ENCODE measurements around the gene ATG7.
"Not testable (repeated sequence)": the region's sequence is repeated elsewhere in the genome, so short reads cannot be mapped to it uniquely, and the experiment has no call there.

ATG7 gene

GRCh38 chr3:11465744-11466616 lies 193.8 kb downstream of the ATG7 start:
- no peak for DNase-seq (ENCODE audit: low read depth in 2 of 2)

DNA sequence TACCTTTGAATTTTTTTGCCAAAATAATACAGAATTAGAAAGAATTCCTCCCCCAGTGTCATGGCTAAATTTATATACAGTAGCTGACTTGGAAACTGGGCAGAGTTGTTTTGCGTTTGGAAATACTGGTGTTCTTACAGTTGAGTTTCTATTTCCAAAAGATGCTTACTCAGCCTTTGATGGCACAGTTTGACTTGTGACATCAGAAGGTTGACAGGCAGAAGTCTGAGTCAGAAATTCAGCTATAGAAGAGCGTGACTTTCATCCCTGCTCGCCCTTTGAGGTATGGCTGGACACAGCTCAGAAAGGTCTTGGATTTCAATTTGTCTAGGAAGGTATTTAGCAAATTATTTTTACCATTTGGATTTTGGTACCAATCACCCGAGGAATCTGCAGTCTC lies 195.7 kb downstream of the ATG7 start:
- DNase-seq (ENCODE audit: low read depth in 2 of 2), result no peak

DNA sequence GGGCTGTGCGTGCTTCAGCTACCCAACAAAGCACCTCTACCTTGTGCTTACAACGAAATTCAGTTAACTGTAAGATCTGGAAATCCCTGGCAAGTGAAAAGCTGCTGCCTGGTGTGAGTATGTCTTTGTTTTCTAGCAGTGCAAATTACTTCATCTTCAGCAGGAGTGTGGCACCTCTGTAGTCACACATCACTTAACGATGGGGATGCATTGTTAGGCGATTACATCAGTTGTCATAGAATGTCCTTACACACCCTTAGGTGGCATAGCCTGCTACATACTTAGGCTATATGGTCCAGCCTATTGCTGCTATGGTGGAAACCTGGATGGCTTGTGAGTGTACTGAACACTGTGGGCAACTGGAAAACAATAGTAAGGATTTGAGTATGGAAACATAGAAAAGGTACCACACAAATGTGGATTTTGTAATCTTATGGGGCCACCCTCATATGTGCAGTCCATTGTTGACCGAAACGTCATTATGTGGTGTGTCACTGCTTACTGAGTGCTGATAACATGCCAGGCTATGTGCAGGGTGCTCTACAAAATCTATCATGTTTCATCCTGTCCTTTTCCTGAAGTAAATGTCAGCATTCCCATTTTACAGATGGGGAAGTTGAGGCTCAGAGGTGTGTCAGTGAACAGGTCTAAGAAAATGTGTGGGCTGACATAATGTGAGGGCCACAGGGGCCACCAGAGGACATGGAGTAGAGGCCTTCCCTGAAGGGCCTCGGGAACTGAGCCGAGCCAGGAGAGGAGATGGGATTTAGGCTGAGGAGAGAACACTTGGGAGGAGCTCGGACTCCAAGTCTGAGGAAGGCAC lies 198.0 kb downstream of the ATG7 start:
- DNase-seq (ENCODE audit: low read depth in 2 of 2), result no peak

- no peak for DNase-seq (ENCODE audit: low read depth in 2 of 2)
Measured at GRCh38 chr3:11475324-11475723, 203.1 kb downstream of the ATG7 start.

GRCh38 chr3:11476735-11477144 lies 204.5 kb downstream of the ATG7 start:
- no peak for DNase-seq (ENCODE audit: low read depth in 2 of 2)

DNA sequence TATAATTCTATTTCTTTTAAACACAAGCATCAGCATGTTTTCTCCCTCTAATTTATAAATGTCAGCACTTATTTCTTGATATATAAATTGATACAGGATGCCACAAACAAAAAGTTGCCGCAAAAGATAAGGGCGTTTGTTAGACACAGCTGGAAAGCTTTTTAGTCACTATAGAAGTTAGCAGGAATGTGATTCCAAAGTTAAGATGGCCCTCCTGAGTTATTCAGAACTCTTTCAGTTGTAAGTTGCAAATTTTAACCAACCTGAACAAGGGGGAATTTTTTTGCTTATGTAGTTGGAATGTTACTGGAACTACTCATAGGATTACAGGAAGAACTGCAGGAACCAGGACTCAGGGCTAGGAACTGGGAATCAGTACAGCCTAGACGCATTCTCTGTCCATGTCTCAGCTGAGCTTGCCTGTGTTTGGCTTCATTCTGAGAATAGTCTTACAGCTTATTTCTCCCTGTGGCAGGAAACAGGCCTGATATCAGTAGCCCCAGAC lies 205.3 kb downstream of the ATG7 start:
- DNase-seq (ENCODE audit: low read depth in 2 of 2), result no peak

DNA sequence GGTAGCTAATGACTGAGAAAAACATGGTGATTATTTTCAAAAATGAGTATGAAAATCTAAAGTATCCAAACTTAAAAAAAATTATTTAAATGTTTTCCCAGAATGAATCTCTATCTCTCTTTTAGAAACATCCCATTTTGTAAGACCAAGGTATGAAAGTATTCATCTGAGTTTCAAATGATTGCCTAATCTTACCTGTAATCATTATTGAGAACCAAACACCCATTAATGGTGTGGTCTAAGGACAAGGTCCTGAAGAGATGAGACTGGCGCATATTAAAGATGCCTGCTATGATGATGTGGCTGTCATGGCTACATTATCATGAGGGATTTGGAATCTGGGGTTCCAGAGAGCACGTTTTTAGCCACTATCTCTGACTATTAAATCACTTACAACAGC lies 206.0 kb downstream of the ATG7 start:
- DNase-seq (ENCODE audit: low read depth in 2 of 2), result no peak

DNA sequence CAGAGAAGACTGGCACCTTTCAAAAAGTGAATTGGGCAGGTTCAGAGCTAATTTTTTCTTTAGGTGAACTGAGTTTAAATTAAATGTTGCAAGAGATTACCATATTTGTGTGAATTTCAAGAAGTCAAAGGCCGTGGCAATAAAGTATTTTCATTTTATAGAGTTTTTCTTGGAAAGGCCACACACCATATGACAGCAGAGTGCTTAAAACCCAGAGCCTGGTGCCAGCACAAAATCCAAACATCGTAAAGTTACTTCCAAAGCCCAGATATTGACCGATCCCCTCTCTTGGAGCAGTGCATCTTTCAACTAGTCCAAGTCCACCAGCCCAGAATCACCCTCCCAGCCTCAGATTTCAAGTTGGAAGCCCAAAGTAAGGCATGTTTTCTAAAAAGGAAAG lies 207.0 kb downstream of the ATG7 start:
- DNase-seq (ENCODE audit: low read depth in 2 of 2), result no peak

GRCh38 chr3:11480663-11481298 lies 208.6 kb downstream of the ATG7 start:
- no peak for DNase-seq (ENCODE audit: low read depth in 2 of 2)

DNA sequence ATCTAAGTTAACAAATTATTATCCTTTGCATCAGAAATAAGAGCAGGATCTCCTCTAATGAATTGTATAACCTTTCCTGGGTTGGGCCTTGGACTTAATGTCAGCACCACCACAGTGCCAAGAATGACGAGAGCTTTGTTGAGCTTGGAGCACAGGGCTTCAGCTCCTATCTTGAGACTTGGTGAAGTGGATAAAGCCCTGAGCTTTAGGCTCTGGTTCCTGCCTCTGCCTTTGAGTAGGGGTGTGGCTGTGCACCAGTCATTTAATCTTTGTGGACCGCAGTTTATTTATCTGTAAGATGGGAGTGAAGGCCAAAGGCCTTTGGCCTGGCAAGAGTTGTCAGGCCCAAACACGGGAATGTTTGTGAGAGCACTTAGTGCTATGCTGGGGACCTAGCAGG lies 209.4 kb downstream of the ATG7 start:
- DNase-seq (ENCODE audit: low read depth in 2 of 2), result no peak

DNA sequence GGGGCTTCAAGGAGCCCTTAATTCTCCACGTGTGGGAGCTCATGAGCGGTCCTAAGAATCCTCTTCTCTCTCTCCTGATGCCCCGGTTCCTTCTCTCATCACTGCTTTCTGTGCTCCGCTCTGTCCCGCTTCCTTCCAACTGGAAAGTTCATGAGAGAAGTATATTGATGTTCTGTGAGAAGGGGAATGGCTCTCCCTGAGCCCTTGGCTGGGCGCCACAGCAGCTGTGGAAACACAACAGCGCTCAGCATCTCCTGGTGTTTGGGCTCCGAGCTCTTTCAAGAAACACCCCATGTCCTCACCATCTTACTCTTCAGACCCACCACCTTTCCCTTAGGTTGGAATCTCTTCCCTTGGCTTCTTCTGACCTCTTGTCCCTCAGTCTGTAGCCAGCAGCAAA lies 209.8 kb downstream of the ATG7 start:
- DNase-seq (ENCODE audit: low read depth in 2 of 2), result no peak

DNA sequence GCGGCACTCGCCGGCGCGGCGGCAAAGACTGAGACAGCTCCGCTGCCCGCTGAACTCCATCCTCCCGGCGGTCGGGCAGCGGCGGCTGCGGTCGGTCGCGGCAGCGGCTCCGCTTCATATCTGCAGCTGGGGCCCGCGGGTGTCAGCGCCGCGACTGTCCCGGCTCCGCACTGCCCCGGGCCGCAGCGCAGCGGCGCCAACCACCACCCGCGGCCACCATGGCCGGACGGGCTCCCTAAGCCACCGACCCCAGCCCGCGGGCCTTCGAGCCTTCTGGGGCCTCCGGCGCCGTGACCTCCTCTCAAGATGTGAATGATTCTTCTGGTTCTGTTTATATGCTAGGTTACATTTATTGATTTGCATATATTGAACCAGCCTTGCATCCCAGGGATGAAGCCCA lies 216.2 kb downstream of the ATG7 start:
- not testable (repeated sequence) for DNase-seq (ENCODE audit: low read depth in 2 of 2)

GRCh38 chr3:11494131-11494916 lies 222.1 kb downstream of the ATG7 start:
- no peak for DNase-seq (ENCODE audit: low read depth in 2 of 2)

DNA sequence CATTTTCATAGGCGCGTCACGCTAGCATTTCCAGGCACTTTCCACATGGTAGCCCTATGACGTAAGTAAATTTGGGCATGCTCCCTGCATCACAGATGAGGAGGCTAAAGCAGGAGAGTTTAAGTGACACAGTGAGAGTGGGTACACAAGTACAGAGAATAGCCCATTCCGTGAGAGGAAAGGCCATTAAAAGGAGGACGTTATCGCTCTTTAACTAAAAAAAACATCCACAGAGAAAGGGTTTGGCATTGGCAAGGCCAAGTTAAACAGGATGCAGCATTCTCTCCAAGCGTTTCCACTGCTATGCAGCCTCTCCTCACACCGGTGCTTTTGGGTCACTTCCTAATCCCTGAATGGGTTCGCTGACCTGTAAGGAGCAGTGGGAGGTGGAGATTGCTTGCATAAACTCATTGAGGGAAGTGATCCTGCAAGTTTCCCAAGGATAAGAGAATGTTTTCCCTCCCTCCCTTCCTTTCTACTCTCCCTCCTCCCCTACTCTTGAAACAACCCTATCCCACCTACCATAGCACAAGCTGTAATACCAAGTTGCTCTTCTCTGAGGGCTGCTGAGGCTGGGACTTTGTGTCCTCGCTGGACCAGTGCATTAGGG lies 223.9 kb downstream of the ATG7 start:
- no peak for DNase-seq (ENCODE audit: low read depth in 2 of 2)

DNA sequence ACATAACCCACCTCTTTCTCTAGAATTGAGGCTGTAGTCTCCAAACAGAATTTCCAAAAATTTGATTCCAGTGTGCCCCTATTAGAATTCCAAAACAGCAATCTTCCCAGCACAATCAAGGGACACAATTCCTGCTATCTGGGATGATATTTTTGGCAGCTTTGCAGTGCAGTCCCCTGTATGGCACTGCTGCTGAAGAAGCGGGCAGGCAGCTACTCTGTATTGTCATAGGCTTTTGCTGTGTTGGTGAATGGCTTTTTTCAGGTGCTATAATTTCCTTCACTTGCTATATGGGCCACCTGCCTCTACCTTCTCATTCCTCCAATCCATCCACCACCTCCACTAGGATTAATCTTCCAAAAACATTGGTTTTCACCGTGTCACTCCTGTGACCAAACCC lies 226.0 kb downstream of the ATG7 start:
- DNase-seq (ENCODE audit: low read depth in 2 of 2), result no peak

- no peak for DNase-seq (ENCODE audit: low read depth in 2 of 2)
Measured at GRCh38 chr3:11498646-11499045, 226.4 kb downstream of the ATG7 start.

- no peak for DNase-seq (ENCODE audit: low read depth in 2 of 2)
Measured at GRCh38 chr3:11499144-11499543, 226.9 kb downstream of the ATG7 start.

GRCh38 chr3:11502413-11502812 lies 230.2 kb downstream of the ATG7 start:
- DNase-seq (ENCODE audit: low read depth in 2 of 2), result not testable (repeated sequence)

GRCh38 chr3:11507719-11508118 lies 235.5 kb downstream of the ATG7 start:
- no peak for DNase-seq (ENCODE audit: low read depth in 2 of 2)

DNA sequence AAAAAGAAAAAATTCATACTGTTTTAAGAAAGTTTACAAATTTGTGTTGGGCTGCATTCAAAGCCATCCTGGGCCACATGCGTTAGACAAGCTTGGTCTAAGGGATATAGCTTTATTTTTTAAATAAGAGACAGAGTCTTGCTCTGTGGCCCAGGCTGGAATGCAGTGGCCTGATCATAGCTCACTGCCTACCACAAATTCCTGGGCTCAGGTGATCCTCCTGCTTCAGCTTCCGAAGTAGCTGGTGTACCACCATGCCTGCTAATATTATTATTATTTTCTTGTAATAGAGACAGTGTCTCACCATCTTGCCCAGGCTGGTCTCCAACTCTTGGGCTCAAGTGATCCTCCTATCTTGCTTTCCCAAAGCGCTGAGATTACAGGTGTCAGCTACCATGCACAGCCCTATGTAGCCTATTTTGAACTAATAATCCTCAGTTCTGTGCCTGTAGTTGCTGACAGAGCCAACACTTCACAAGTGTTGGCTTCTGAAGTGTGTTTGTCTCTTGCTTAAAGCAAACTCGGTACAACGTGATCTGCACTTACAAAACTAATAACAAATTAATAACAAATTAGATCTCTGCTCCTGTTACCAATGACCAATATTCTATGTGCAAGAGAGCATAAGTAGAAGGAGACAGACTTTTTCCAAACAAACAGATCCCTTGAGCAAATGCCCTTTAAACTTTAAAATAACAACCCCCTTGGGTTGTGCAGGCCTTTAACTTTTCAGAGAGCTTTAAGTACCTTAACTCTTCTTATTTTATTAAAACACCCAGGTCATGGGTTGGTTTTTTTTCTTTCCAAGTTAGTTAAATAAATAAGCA lies 236.4 kb downstream of the ATG7 start:
- no peak for DNase-seq (ENCODE audit: low read depth in 2 of 2)

Data from stimulated activated CD4-positive, alpha-beta T cell treated with anti-CD3 and anti-CD28 coated beads, Interleukin-15, amount 100 ng/mL, for 48 hours (primary cell).